Osteoblast (primary cell): ENCODE results near the gene IL9R. TPM values are rescaled to one million over a fixed set of nuclear protein-coding genes. Genes with fewer than 3 reads are reported as not detected.

Source experiments
- DNase-seq: peaks from one replicate; pipeline ENCODE4 v3.0.0; 2011; ENCODE audit warnings: low spot score, mixed read lengths; ENCODE audit not compliant: insufficient read length; ENCODE audit errors: missing footprints
- H2AFZ ChIP-seq: 2 replicates; pipeline ENCODE4 v1.6.0; 2011; ENCODE audit warnings: mild to moderate bottlenecking, low read length
- H3K27ac ChIP-seq: 2 replicates; pipeline ENCODE4 v1.5.1; 2011; ENCODE audit warnings: mild to moderate bottlenecking, low read depth, low read length, moderate library complexity
- H3K27me3 ChIP-seq: 2 replicates; pipeline ENCODE4 v1.6.0; 2012; ENCODE audit warnings: mild to moderate bottlenecking, control low read depth, inconsistent platforms, low read length, moderate library complexity; ENCODE audit not compliant: insufficient read depth
- H3K36me3 ChIP-seq: 2 replicates; pipeline ENCODE4 v1.5.1; 2011; ENCODE audit warnings: mild to moderate bottlenecking, low read length, control low read depth, moderate library complexity; ENCODE audit not compliant: insufficient read depth
- H3K4me1 ChIP-seq: 2 replicates; pipeline ENCODE4 v1.5.1; 2011; ENCODE audit warnings: mild to moderate bottlenecking, low read length, control low read depth, moderate library complexity; ENCODE audit not compliant: insufficient read depth
- H3K4me2 ChIP-seq: 2 replicates; pipeline ENCODE4 v1.6.0; 2011; ENCODE audit warnings: mild to moderate bottlenecking, low read length; ENCODE audit not compliant: insufficient read depth
- H3K4me3 ChIP-seq: fragments of 200-600 bp; sonication (generic); 3 replicates; pipeline ENCODE4 v1.5.1; 2012; ENCODE audit warnings: mild to moderate bottlenecking, low read length, inconsistent platforms; ENCODE audit not compliant: insufficient read depth
- H3K79me2 ChIP-seq: 2 replicates; pipeline ENCODE4 v1.6.0; 2012; ENCODE audit warnings: mild to moderate bottlenecking, low read length, control low read depth, inconsistent platforms; ENCODE audit not compliant: insufficient read depth
- H3K9me3 ChIP-seq: 2 replicates; pipeline ENCODE4 v1.5.1; 2011; ENCODE audit warnings: low read depth, low read length, control low read depth
- H4K20me1 ChIP-seq: 2 replicates; pipeline ENCODE4 v1.6.0; 2012; ENCODE audit warnings: mild to moderate bottlenecking, low read length, control low read depth; ENCODE audit not compliant: insufficient read depth
- CTCF ChIP-seq: IDR thresholded peaks from 2 replicates; pipeline ENCODE4 v1.5.1; 2011; ENCODE audit warnings: mild to moderate bottlenecking, low read depth, low read length, moderate library complexity; ENCODE audit errors: extremely low read depth
- total RNA-seq: library from RNA; depleted of rRNA; stranded (reverse); fragments of >200 nt; gene quantifications from 2 replicates; pipeline ENCODE4 v1.2.3, GENCODE V29; 2012

IL9R gene
- total RNA-seq, 1 donor: not detected

- TF ChIP-seq CTCF: no peak
- no peaks in the 10 kb centered on the region for H3K9me3 ChIP-seq
- no peak for DNase-seq
- no peak overlapping the region for H3K4me3 ChIP-seq
- H3K36me3 ChIP-seq: no peaks in the 10 kb centered on the region
- H3K27me3 ChIP-seq: no peaks in the 10 kb centered on the region
- no peaks in the 10 kb centered on the region for H4K20me1 ChIP-seq
- no peak overlapping the region for H2AFZ ChIP-seq
- no peak overlapping the region for H3K4me2 ChIP-seq
- no peak overlapping the region for H3K27ac ChIP-seq
- H3K4me1 ChIP-seq: no peaks in the 10 kb centered on the region
- H3K79me2 ChIP-seq: no peaks in the 10 kb centered on the region
These were observed 38.4 kb upstream of the IL9R start for GRCh38 chrX:155959018-155959587.

GRCh38 chrX:155962906-155963305, 34.6 kb upstream of the IL9R start:
- DNase-seq: no peak
- Histone ChIP-seq H3K4me3 (no peak overlapping the region), H2AFZ (no peak overlapping the region), H3K9me3 (no peaks in the 10 kb centered on the region), H4K20me1 (no peaks in the 10 kb centered on the region), H3K27me3 (no peaks in the 10 kb centered on the region), H3K4me1 (no peaks in the 10 kb centered on the region), H3K4me2 (no peak overlapping the region), H3K27ac (no peak overlapping the region), H3K79me2 (no peaks in the 10 kb centered on the region), H3K36me3 (no peaks in the 10 kb centered on the region)
- no peak for TF ChIP-seq CTCF

- H3K9me3 ChIP-seq: no peaks in the 10 kb centered on the region
- H3K4me2 ChIP-seq: no peak overlapping the region
- H2AFZ ChIP-seq: no peak overlapping the region
- no peak overlapping the region for H3K4me3 ChIP-seq
- H4K20me1 ChIP-seq: no peaks in the 10 kb centered on the region
- no peaks in the 10 kb centered on the region for H3K4me1 ChIP-seq
- DNase-seq: peak; percentile 15
- no peaks in the 10 kb centered on the region for H3K79me2 ChIP-seq
- no peaks in the 10 kb centered on the region for H3K27me3 ChIP-seq
- H3K36me3 ChIP-seq: no peaks in the 10 kb centered on the region
- no peak overlapping the region for H3K27ac ChIP-seq
- peak; percentile 37 for TF ChIP-seq CTCF
These were observed 30.6 kb upstream of the IL9R start for GRCh38 chrX:155966876-155967275.

- H3K79me2 ChIP-seq: no peaks in the 10 kb centered on the region
- H2AFZ ChIP-seq: no peak overlapping the region
- no peak for TF ChIP-seq CTCF
- no peak overlapping the region for H3K27ac ChIP-seq
- no peak overlapping the region for H3K4me3 ChIP-seq
- DNase-seq: no peak
- no peaks in the 10 kb centered on the region for H3K9me3 ChIP-seq
- H3K4me2 ChIP-seq: no peak overlapping the region
- no peaks in the 10 kb centered on the region for H3K27me3 ChIP-seq
- no peaks in the 10 kb centered on the region for H3K4me1 ChIP-seq
- H3K36me3 ChIP-seq: no peaks in the 10 kb centered on the region
- H4K20me1 ChIP-seq: no peaks in the 10 kb centered on the region
These were observed 29.7 kb upstream of the IL9R start for GRCh38 chrX:155967653-155968325.
